ENCODE data around the gene B4GALNT4.
A peak's percentile ranks its signal among the peaks of the same experiment; 100 is the strongest.

B4GALNT4 gene

GRCh38 chr11:394034-394857 is 24.9 kb downstream of the B4GALNT4 start, which contains the start of gene PKP3:
Gene PKP3 (plus strand): TSS chr11:394209. CDS start chr11:394293, 84 bp downstream.
- H3K4me3 ChIP-seq (ENCODE audit: low read length), result no peak within 1 kb of the TSS
- no peak for DNase-seq (ENCODE audit: low read depth)
- no peak for TF ChIP-seq CTCF (conservative IDR thresholded peaks at IDR 0.05; ENCODE audit: low read depth, low read length)

- no peak for DNase-seq (ENCODE audit: low read depth)
- no peak overlapping the region for H3K4me3 ChIP-seq (ENCODE audit: low read length)
- no peak for TF ChIP-seq CTCF (conservative IDR thresholded peaks at IDR 0.05; ENCODE audit: low read depth, low read length)
Observed at GRCh38 chr11:394858-395655, 25.8 kb downstream of the B4GALNT4 start.

GRCh38 chr11:395866-396265 is 26.6 kb downstream of the B4GALNT4 start:
- no peak for DNase-seq (ENCODE audit: low read depth)
- H3K4me3 ChIP-seq (ENCODE audit: low read length), result no peak overlapping the region
- no peak for TF ChIP-seq CTCF (conservative IDR thresholded peaks at IDR 0.05; ENCODE audit: low read depth, low read length)

- peak; percentile 57 for TF ChIP-seq CTCF (conservative IDR thresholded peaks at IDR 0.05; ENCODE audit: low read depth, low read length)
- H3K4me3 ChIP-seq (ENCODE audit: low read length), result peak overlapping the region; percentile 44
- DNase-seq (ENCODE audit: low read depth), result no peak
Observed at GRCh38 chr11:396511-396947, 27.2 kb downstream of the B4GALNT4 start.

GRCh38 chr11:396948-397548 is 27.7 kb downstream of the B4GALNT4 start:
- peak; percentile 68 for TF ChIP-seq CTCF (conservative IDR thresholded peaks at IDR 0.05; ENCODE audit: low read depth, low read length)
- H3K4me3 ChIP-seq (ENCODE audit: low read length), result peak overlapping the region; percentile 44
- DNase-seq (ENCODE audit: low read depth), result no peak

- no peak for TF ChIP-seq CTCF (conservative IDR thresholded peaks at IDR 0.05; ENCODE audit: low read depth, low read length)
- no peak overlapping the region for H3K4me3 ChIP-seq (ENCODE audit: low read length)
- no peak for DNase-seq (ENCODE audit: low read depth)
Observed at GRCh38 chr11:398826-399225, 29.5 kb downstream of the B4GALNT4 start.

Data from retinal pigment epithelial cell (primary cell).